A549 (cell line): ENCODE measurements around the gene C5orf15. TPM values are rescaled to one million over a fixed set of nuclear protein-coding genes. Genes with fewer than 3 reads are reported as not detected.

ENCODE experiments used
- ATAC-seq, 2 experiments: fragments of 200-7000 bp in 1 of 2; fragments of >200 bp in 1 of 2; cut with Nextera tagmentation in 1 of 2; cut with Tn5 transposase in 1 of 2; 3 replicates each; pipeline versions ENCODE4 v1.8.0 to v1.9.1; 2018 to 2020; ENCODE audit warnings: mild to moderate bottlenecking in 1 of 2, moderate library complexity in 1 of 2
- CTCF ChIA-PET: fragments of 300-600 bp; sonication (Branson Sonifier 250); formaldehyde crosslinking; extraction: SDS; loops from one replicate; lab custom pipeline; 2021; ENCODE audit warnings: antibody characterized with exemption, inconsistent platforms; lab: Yijun Ruan, JAX
- POLR2A ChIA-PET: fragments of 350-600 bp; formaldehyde crosslinking; extraction: SDS; loops from one replicate; lab custom pipeline; 2021; ENCODE audit warnings: antibody characterized with exemption, inconsistent platforms; lab: Yijun Ruan, JAX
- DNase-seq, 2 experiments: peaks; one replicate each; pipeline versions ENCODE4 v3.0.0 to v3.0.0-alpha.2; 2011 to 2016; ENCODE audit warnings: low read depth in 1 of 2, low spot score in 1 of 2
- FAIRE-seq: peaks from 2 replicates; lab custom pipeline; 2011; peaks lifted over from hg19 to GRCh38; lab: Jason Lieb, UNC
- H3K27ac ChIP-seq, 2 experiments: fragments of >200 bp; sonication (Bioruptor Twin); formaldehyde crosslinking; 3 replicates each; pipeline ENCODE4 v1.5.1; 2016 to 2017
- H3K4me1 ChIP-seq: fragments of >200 bp; sonication (Bioruptor Twin); formaldehyde crosslinking; 3 replicates; pipeline ENCODE4 v1.6.1; 2016
- H3K4me2 ChIP-seq: fragments of >200 bp; sonication (Bioruptor Twin); formaldehyde crosslinking; 3 replicates; pipeline ENCODE4 v1.6.1; 2016
- H3K4me3 ChIP-seq: fragments of >200 bp; sonication (Bioruptor Twin); formaldehyde crosslinking; 3 replicates; pipeline ENCODE4 v1.5.1; 2016
- H3K9me3 ChIP-seq: fragments of >200 bp; sonication (Bioruptor Twin); formaldehyde crosslinking; 3 replicates; pipeline ENCODE4 v1.6.1; 2016
- CHD2 ChIP-seq: fragments of 150-350 bp; IDR thresholded peaks from 2 replicates; pipeline ENCODE4 v1.6.1; 2014; ENCODE audit warnings: low read length; ENCODE audit not compliant: partially characterized antibody
- EHF ChIP-seq: fragments of 250-450 bp; sonication (Bioruptor Pico); IDR thresholded peaks from 2 replicates; pipeline ENCODE4 v1.5.0; 2020; ENCODE audit warnings: mild to moderate bottlenecking
- EP300 ChIP-seq, 2 experiments: fragments of >200 bp; sonication (Bioruptor Twin); formaldehyde crosslinking; IDR thresholded peaks; 2 replicates in 1 of 2; 3 replicates in 1 of 2; pipeline ENCODE4 v1.6.1; 2016 to 2017
- FOSB ChIP-seq: fragments of 250-450 bp; sonication (Bioruptor Pico); IDR thresholded peaks from 2 replicates; pipeline ENCODE4 v1.5.0; 2020; ENCODE audit warnings: mild to moderate bottlenecking, moderate library complexity
- FOSL2 ChIP-seq, 2 experiments: fragments of 450-650 bp in 1 of 2; fragments of >200 bp in 1 of 2; sonication (Bioruptor Twin) in 1 of 2; formaldehyde crosslinking; IDR thresholded peaks; 2 replicates each; pipeline versions ENCODE4 v1.5.0 to v1.6.1; 2016 to 2020; ENCODE audit warnings: mild to moderate bottlenecking in 1 of 2, moderate library complexity in 1 of 2
- FOXS1 ChIP-seq: fragments of 250-450 bp; sonication (Bioruptor Pico); IDR thresholded peaks from 2 replicates; pipeline ENCODE4 v1.5.0; 2020; ENCODE audit warnings: mild to moderate bottlenecking, moderate library complexity
- HEYL ChIP-seq: fragments of 250-450 bp; sonication (Bioruptor Pico); IDR thresholded peaks from 2 replicates; pipeline ENCODE4 v1.8.0; 2021; ENCODE audit warnings: mild to moderate bottlenecking, moderate library complexity
- HOXB5 ChIP-seq: fragments of 250-450 bp; sonication (Bioruptor Pico); IDR thresholded peaks from 2 replicates; pipeline ENCODE4 v1.5.0; 2020; ENCODE audit warnings: mild to moderate bottlenecking, moderate library complexity
- KDM1A ChIP-seq: fragments of 200-600 bp; sonication (generic); IDR thresholded peaks from 2 replicates; pipeline ENCODE4 v1.6.1; 2016; ENCODE audit warnings: low read depth, mild to moderate bottlenecking
- KDM5A ChIP-seq: fragments of 200-600 bp; sonication (generic); IDR thresholded peaks from 2 replicates; pipeline ENCODE4 v1.6.1; 2016; ENCODE audit warnings: antibody characterized with exemption, mild to moderate bottlenecking
- MYC ChIP-seq: IDR thresholded peaks from 2 replicates; pipeline ENCODE4 v1.6.1; 2012; ENCODE audit warnings: mild to moderate bottlenecking, inconsistent platforms, low read length, improper control_type of control experiment, borderline replicate concordance
- NFE2L2 ChIP-seq: fragments of 150-350 bp; conservative IDR thresholded peaks from 2 replicates; pipeline ENCODE4 v1.6.1; 2014; ENCODE audit warnings: low read length
- NPAS2 ChIP-seq: fragments of 250-450 bp; sonication (Bioruptor Pico); IDR thresholded peaks from 2 replicates; pipeline ENCODE4 v1.8.0; 2022; ENCODE audit warnings: mild to moderate bottlenecking, moderate library complexity, borderline replicate concordance
- PHF8 ChIP-seq: fragments of 200-600 bp; sonication (generic); IDR thresholded peaks from 2 replicates; pipeline ENCODE4 v1.6.1; 2016; ENCODE audit warnings: low read depth, mild to moderate bottlenecking, antibody characterized with exemption, moderate library complexity, borderline replicate concordance
- POLR2AphosphoS2 ChIP-seq: conservative IDR thresholded peaks from 2 replicates; pipeline ENCODE4 v1.6.1; 2012; ENCODE audit warnings: low read length, improper control_type of control experiment, inconsistent platforms
- RARB ChIP-seq: fragments of 250-450 bp; sonication (Bioruptor Pico); IDR thresholded peaks from 2 replicates; pipeline ENCODE4 v1.8.0; 2021; ENCODE audit warnings: mild to moderate bottlenecking, moderate library complexity
- RFX5 ChIP-seq: fragments of 450-650 bp; IDR thresholded peaks from 2 replicates; pipeline ENCODE4 v1.7.1; 2014; ENCODE audit warnings: antibody characterized with exemption, mild to moderate bottlenecking, moderate library complexity
- SMC3 ChIP-seq: fragments of >200 bp; sonication (Bioruptor Twin); formaldehyde crosslinking; IDR thresholded peaks from 3 replicates; pipeline ENCODE4 v1.6.1; 2018; ENCODE audit warnings: inconsistent platforms
- SREBF2 ChIP-seq: fragments of 450-650 bp; IDR thresholded peaks from 2 replicates; pipeline ENCODE4 v1.6.1; 2014; ENCODE audit warnings: mild to moderate bottlenecking, moderate library complexity
- TFCP2L1 ChIP-seq: fragments of 250-450 bp; sonication (Bioruptor Pico); IDR thresholded peaks from 2 replicates; pipeline ENCODE4 v1.5.0; 2021; ENCODE audit warnings: mild to moderate bottlenecking
- ZC3H11A ChIP-seq: fragments of 450-650 bp; IDR thresholded peaks from 2 replicates; pipeline ENCODE4 v1.6.1; 2014; ENCODE audit warnings: antibody characterized with exemption, mild to moderate bottlenecking
- ZNF302 ChIP-seq: fragments of 250-450 bp; sonication (Bioruptor Pico); IDR thresholded peaks from 2 replicates; pipeline ENCODE4 v1.9.0; 2021; ENCODE audit warnings: inconsistent platforms, mild to moderate bottlenecking, moderate library complexity
- WGBS: methylation state at CpG from one replicate; pipeline ENCODE4 v1.1.6; 2017; ENCODE audit errors: missing lambda C conversion rate; 5-methylcytosine and 5-hydroxymethylcytosine counted together
- polyA plus RNA-seq, 4 experiments: library from polyadenylated mRNA; depleted of rRNA in 3 of 4; stranded (reverse); fragments of >200 nt; fragmentation: RNase III in 1 of 4; extraction: RNeasy Plus Mini Kit Qiagen cat#74134 plus additional on column Dnase treatment in 1 of 4; gene quantifications; 2 replicates in 3 of 4; 3 replicates in 1 of 4; pipeline ENCODE4 v1.2.3, GENCODE V29; 2011 to 2017
- TF ChIP-seq, protein P1 (sequence below): IDR thresholded peaks from 2 replicates; pipeline ENCODE4 v1.6.1; 2012
- TF ChIP-seq, protein P2 (sequence below): fragments of >200 bp; sonication (Bioruptor Twin); formaldehyde crosslinking; IDR thresholded peaks from 2 replicates; pipeline ENCODE4 v1.6.1; 2016
- TF ChIP-seq, protein P3 (sequence below): fragments of >200 bp; sonication (Bioruptor Twin); formaldehyde crosslinking; IDR thresholded peaks from 3 replicates; pipeline ENCODE4 v1.6.1; 2016

C5orf15 gene
- polyA plus RNA-seq, 2 of the 4 experiments (the other 2 are of a cell fraction): 92.9 to 126 TPM

DNA sequence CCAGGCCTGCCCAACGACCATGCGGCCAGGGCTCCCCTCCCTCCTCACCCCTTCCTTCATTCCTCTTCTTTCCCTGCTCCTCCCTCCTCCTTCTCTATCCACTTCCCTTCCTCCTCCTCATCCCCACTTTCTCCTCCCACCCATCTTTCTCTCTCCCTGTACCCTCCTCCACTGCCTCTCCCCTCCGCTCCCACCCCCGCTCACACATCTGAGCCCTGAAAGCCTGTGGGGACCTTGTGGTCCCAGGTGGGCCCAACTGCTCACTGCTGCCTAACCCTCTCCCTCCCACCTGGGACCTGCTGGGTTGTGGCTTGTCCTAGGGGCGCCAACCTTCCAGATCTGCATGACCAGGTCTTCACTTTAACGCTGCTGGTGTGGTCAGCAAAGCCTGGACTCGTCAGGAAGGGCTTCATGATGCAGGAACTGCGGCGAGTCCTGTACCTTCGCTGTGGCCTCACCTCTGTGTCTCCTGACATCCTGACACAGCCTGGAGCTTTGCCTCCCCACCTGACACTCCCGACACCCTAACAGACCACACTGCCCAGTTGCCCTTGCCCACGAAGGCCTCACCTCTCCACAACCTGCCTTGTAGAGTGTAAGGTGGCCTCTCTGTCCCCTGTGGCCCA lies 34.6 kb downstream of the C5orf15 start:
- no peak for TF ChIP-seq RFX5
- no peak for TF ChIP-seq MYC
- no peak for TF ChIP-seq NPAS2 (CRISPR knock-in tag)
- no peak for TF ChIP-seq EHF (CRISPR knock-in tag)
- TF ChIP-seq FOSB (CRISPR knock-in tag): no peak
- TF ChIP-seq, protein P1, sequence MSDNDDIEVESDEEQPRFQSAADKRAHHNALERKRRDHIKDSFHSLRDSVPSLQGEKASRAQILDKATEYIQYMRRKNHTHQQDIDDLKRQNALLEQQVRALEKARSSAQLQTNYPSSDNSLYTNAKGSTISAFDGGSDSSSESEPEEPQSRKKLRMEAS: no peak
- TF ChIP-seq KDM1A: no peak
- TF ChIP-seq NFE2L2: no peak
- TF ChIP-seq, protein P2, sequence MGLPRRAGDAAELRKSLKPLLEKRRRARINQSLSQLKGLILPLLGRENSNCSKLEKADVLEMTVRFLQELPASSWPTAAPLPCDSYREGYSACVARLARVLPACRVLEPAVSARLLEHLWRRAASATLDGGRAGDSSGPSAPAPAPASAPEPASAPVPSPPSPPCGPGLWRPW: no peak
- TF ChIP-seq FOSL2 (IDR thresholded peaks at IDR 0.05): no peak
- no peak for TF ChIP-seq FOSL2 (CRISPR knock-in tag; IDR thresholded peaks at IDR 0.05)
- TF ChIP-seq POLR2AphosphoS2: no peak
- Histone ChIP-seq H3K4me1 (no peaks in the 10 kb centered on the region), H3K9me3 (peaks cover 6% of the 10 kb centered on the region; the same call in 2 of the 3 replicates), H3K27ac (no peak overlapping the region), H3K4me2 (no peak overlapping the region), H3K4me3 (no peak overlapping the region)
- ATAC-seq (no peak; a peak in 1 of 6 replicates), DNase-seq (no peak), FAIRE-seq (no peak)
- ChIA-PET CTCF (interaction anchor here (0.9 kb wide), 1 partner anchor 10 kb away, joined by 3 read pairs; no protein-coding TSS in a partner anchor), POLR2A (no interaction called here)
- WGBS: 82% methylated on average over 10 of the region's 12 CpGs

DNA sequence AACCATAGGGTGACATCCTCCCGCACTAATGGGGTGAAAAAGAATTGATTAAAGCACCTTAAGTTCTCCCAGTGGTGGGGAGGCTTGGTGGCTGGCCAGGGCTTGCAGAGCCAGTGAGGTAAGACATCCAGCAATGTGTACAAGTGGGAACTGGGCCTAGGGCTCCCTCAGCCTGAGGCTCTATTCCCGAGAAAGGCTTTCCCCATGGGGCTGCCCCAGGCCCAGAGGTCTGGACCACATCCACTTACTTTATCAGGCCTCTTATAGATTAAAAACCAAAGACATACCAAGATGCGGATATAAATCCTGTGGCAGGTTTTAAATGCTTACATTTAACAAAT lies 35.3 kb downstream of the C5orf15 start:
- WGBS: 60% methylated on average over 3 of the region's 3 CpGs
- H3K4me1 ChIP-seq: no peaks in the 10 kb centered on the region
- H3K27ac ChIP-seq: no peak overlapping the region
- no peak overlapping the region for H3K4me2 ChIP-seq
- POLR2A ChIA-PET: no interaction called here
- CTCF ChIA-PET: no interaction called here
- H3K4me3 ChIP-seq: no peak overlapping the region
- ATAC-seq (no peak), FAIRE-seq (no peak), DNase-seq (no peak)
- H3K9me3 ChIP-seq: peaks cover 6% of the 10 kb centered on the region; the same call in 2 of the 3 replicates
- TF ChIP-seq EP300 (IDR thresholded peaks at IDR 0.05) (no peak), KDM5A (no peak), PHF8 (no peak), SREBF2 (no peak)

DNA sequence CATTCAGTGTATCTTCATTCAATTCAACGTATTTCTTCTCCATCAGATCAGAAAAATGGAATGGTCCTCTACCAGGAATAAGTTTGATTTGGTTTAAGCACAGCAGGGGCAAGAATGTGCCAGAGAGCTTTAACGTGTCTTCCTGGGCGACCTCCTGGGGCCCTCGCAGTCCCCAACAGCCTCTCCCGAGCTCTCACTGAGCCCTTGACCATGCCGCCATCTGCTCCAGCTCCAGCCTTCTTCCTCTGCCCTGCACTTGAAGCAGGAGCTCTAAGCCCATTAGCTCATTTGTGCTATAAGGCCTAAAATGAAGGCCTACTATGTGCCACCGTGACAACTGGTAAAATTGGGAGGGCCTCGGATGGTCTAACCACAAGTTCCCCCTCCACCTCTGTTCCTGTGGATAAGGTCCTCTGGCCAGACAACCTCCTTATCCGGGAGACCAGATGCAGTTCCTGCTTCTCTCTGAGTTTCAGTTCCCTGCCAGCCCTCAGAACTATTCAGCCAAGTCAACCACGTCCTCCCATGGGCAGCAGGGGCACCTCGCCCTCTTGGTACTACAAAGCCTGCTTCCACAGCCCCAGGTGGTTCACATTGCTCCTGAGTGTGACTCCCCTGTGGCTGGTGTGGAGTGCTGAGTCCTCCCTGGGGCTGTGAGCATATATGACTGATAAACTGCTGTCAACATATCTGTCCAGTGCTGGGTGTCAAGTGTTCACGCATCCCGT lies 35.8 kb downstream of the C5orf15 start:
- ATAC-seq: no peak
- DNase-seq: no peak
- TF ChIP-seq TFCP2L1 (no peak), RFX5 (no peak), ZNF302 (CRISPR knock-in tag) (no peak), RARB (CRISPR knock-in tag) (no peak), CHD2 (no peak), ZC3H11A (no peak)
- TF ChIP-seq, protein P1: no peak
- 73% methylated on average over 13 of the region's 13 CpGs for WGBS
- H3K27ac ChIP-seq: no peak overlapping the region
- H3K9me3 ChIP-seq: peaks cover 6% of the 10 kb centered on the region; the same call in 2 of the 3 replicates
- H3K4me1 ChIP-seq: peaks cover 4% of the 10 kb centered on the region
- H3K4me2 ChIP-seq: no peak overlapping the region
- no peak overlapping the region for H3K4me3 ChIP-seq
- FAIRE-seq: no peak
- POLR2A ChIA-PET: no interaction called here
- CTCF ChIA-PET: no interaction called here

DNA sequence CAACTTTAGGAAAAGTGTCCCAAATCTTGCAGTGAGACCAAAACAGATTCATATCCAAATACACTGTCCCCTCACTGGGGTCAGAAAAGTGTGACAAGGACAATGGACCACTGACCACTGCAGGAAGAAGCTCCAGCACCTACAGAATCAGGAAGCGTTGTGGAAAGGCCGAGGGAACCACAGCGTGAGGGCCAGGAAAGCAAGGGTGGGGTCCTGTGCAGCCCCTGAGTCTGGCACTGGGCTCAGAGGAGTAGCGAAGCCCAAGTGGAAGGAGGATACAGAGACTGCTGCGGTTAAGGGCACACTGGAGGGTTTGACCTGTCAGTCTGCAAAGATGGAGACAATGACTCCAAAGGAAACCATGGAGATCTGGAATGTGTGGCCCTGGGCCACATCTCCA lies 36.9 kb downstream of the C5orf15 start:
- FAIRE-seq (no peak), ATAC-seq (no peak), DNase-seq (no peak)
- WGBS: 94% methylated on average over 5 of the region's 5 CpGs
- POLR2A ChIA-PET: no interaction called here
- Histone ChIP-seq H3K4me2 (no peak overlapping the region), H3K4me3 (no peak overlapping the region), H3K9me3 (peaks cover 6% of the 10 kb centered on the region; the same call in 2 of the 3 replicates), H3K27ac (no peak overlapping the region), H3K4me1 (peaks cover 14% of the 10 kb centered on the region)
- TF ChIP-seq FOSB (CRISPR knock-in tag) (no peak), FOXS1 (CRISPR knock-in tag) (no peak), HOXB5 (no peak), SMC3 (no peak), HEYL (CRISPR knock-in tag) (no peak)
- TF ChIP-seq, protein P3, sequence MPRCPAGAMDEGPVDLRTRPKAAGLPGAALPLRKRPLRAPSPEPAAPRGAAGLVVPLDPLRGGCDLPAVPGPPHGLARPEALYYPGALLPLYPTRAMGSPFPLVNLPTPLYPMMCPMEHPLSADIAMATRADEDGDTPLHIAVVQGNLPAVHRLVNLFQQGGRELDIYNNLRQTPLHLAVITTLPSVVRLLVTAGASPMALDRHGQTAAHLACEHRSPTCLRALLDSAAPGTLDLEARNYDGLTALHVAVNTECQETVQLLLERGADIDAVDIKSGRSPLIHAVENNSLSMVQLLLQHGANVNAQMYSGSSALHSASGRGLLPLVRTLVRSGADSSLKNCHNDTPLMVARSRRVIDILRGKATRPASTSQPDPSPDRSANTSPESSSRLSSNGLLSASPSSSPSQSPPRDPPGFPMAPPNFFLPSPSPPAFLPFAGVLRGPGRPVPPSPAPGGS: no peak
- CTCF ChIA-PET: no interaction called here
